Stomach (tissue), 4 donors: Measurements from ENCODE around the gene NRP2.

Source experiments
- CTCF ChIP-seq, 7 experiments: fragments of 450-650 bp in 4 of 7; fragments of 200-600 bp in 3 of 7; sonication (generic) in 3 of 7; IDR thresholded peaks; one replicate each; pipeline ENCODE4 v1.5.1; 2016 to 2019; ENCODE audit warnings: antibody characterized with exemption in 7 of 7, control low read depth in 2 of 7, mild to moderate bottlenecking in 1 of 7
- EP300 ChIP-seq: sonication (generic); formaldehyde crosslinking; IDR thresholded peaks from one replicate; pipeline ENCODE4 v1.6.1; 2017; ENCODE audit warnings: antibody characterized with exemption

GRCh38 chr2:205709319-205709718, 27.0 kb downstream of the NRP2 start:
- TF ChIP-seq CTCF (IDR thresholded peaks at IDR 0.05) (no peak), EP300 (no peak)
